Skin epidermis (tissue), 12 donors: ENCODE results near the gene HS3ST6.
"Not testable (repeated sequence)": the region's sequence is repeated elsewhere in the genome, so short reads cannot be mapped to it uniquely, and the experiment has no call there.

Experiments
- H3K27ac ChIP-seq, 21 experiments: fragments of 200-600 bp; sonication (generic) in 11 of 21; one replicate each; pipeline ENCODE4 v1.5.0; 2020; ENCODE audit warnings: mild to moderate bottlenecking in 3 of 21, inconsistent platforms in 2 of 21, moderate library complexity in 2 of 21
- H3K4me3 ChIP-seq, 7 experiments: fragments of 200-600 bp; sonication (generic) in 2 of 7; one replicate each; pipeline ENCODE4 v1.5.0; 2020; ENCODE audit warnings: inconsistent platforms in 2 of 7, mild to moderate bottlenecking in 2 of 7, moderate library complexity in 1 of 7

The HS3ST6 gene

DNA sequence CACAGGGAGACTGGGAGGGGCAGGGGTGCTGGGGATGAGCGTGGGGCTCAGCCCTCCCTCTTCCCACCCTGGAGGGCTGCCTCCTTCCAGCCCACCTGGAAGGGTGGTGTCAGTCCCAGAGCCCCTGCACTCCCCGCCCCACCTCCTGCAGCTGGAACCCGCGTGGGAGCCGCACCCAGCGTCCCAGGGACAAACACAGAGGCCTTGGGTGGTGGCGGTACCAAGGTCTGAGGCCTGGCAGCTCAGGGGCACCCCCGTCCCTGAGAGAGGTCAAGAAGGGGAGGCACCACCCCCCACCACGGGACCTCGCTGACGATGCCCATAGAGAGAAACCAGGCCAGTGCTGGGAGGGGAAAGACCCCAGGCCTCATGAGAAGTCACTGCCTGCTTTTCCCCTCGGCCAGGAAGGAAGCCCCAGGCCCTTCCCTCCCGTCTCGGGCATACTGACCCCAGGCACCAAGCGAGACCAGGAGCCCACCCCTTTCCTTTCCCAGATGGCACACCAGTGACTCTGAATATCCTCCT lies 4.1 kb downstream of the HS3ST6 start:
- Histone ChIP-seq H3K27ac (peak overlapping the region in 13 of 21 experiments; percentile 33 to 80 (median 57)), H3K4me3 (no peak overlapping the region)

DNA sequence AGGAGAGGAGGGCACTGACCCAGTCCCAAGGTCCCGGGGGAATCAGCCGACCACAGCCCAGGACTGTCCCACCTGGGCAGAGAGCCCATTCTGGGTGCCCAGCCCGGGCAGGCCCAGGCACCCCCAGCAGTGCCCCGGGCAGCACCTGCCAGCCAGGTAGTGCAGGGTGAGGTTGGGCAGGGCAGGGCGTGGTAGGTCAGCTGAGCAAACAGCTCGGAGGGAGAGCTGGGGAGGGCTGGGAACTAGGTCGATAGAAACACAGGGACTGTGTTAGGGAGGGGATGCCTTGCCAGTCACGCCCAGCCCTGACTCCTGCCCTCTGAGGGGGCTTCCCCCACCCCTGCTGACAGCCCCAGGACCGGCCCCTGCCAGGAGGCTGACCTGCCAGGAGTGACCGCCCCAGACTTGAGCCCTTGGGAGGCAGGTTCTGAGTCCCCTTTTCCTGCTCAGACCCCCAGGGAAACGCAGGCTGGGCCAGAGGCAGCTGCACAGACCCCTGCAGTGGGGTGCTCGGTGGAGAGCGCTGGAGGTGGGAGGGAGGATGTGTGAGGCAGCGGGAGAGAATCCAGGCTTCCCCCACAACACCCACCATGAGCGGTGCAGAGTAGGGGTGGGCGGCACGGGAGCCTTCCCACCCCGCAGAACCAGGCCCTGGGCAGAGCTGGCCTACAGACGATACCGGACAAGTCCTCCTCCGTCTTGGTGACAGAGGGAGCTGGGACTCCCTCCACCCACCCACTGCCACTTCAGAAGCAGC lies 4.7 kb downstream of the HS3ST6 start:
- Histone ChIP-seq H3K27ac (peak overlapping the region in 13 of 21 experiments; percentile 33 to 80 (median 58)), H3K4me3 (no peak overlapping the region)

DNA sequence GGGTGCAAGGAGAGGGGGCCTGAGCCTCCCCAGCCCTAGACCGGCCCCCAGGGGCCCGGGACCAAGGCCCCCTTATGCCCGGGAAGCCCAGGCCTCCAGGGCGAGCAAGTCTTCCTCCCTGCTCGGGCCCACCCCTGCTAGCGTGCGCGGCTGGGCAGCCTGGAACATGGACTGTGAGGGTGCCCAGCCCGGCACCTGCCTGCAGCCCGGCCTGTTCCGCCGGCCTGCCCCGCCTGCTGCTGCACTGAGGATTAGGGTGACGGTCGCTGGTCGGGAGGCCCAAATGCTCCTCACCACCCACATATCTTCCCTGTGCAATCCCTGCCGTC lies 6.0 kb downstream of the HS3ST6 start:
- Histone ChIP-seq H3K4me3 (no peak overlapping the region), H3K27ac (peak overlapping the region in 3 of 21 experiments; percentile 21 to 42 (median 28))

DNA sequence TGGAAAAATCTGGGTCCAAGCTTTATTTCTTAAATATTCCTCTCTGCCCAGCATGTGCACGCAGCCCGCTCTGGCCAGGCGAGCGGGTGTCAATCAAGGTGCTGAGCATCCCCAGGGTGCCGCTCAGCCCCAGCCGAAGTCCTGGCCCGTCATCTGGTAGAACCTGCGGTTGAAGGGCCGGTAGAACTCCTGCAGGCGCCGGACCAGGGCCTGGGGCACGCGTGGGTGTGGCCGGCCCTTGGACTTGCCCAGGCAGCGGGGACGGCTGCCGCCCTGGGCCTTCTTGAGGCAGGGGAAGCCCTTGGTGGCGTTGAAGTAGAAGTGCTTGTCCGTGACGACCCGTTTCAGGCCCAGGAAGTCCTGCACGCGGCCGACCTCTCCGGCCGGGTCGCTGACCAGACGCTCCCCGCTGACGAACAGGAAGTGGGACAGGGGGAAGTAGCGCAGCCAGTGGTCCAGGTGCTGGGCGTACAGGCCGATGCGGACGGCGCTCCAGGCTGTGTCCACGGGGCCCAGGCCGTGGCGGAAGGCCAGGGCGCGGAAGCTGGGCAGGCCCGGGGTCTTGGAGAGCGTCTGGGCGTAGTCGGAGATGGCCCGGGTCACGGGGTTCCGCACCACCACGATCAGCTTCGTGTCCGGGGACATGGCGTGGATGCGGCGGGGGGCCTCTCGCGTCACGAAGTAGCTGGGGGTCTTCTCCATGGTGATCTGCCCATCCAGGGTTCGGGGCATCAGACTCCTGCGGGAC lies 6.6 kb downstream of the HS3ST6 start:
- Histone ChIP-seq H3K27ac (peak overlapping the region in 2 of 21 experiments; percentile 21 to 28), H3K4me3 (no peak overlapping the region)

DNA sequence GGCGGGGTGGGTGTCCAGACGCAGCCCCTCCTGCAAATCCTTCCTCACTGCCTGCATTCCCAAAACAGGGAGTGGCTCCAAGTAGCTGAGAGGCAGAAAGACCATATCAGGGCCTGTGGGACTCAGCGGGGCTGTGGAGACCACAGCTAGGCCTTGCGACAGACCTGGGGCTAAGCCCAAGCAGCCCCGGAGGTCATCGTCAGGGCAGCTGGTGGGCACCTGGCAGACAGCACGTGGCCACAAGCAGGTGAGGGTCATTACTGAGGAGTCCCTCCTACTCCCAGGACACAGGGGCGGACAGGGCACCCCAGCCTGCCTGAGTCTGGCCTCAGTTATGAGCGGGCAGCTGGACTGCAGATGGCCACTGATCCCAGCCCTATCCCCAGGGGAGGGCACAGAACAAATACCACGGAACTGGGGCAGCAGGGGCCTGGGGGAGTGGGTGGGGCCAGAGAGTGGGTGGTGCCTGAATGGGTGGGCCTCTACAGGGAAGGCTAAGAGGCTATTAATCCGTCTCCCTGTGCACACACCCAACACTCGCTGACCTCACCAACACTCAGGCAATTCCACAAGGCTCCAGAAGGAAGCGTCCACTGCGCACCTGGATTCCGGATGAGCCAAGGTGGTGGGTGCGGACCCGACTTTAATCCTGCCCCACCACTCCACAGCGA lies 8.5 kb downstream of the HS3ST6 start:
- peak overlapping the region in 6 of 21 experiments; percentile 6 to 55 (median 32) for H3K27ac ChIP-seq
- H3K4me3 ChIP-seq, result no peak overlapping the region

DNA sequence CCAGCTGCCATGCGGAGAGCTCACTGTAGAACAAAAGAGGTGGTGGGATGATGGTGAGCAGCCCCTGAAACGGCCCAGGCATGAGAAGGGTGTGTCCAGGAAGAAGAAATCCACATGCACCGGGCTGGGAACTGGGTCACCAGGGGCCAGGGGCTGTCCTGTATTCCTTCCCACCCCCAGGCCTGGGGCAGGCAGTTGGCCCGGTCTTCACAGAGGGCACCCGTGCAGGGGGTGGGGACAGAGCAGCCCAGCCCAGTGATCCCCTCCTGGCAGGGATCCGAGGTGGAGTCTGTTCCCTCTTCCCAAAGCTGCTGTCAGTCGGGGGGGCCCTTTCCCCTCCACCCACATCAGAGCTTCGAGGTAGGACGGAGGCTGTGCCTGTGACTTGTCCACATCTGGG lies 9.2 kb downstream of the HS3ST6 start:
- no peak overlapping the region for H3K4me3 ChIP-seq
- H3K27ac ChIP-seq, result peak overlapping the region in 4 of 21 experiments; percentile 6 to 55 (median 32)

DNA sequence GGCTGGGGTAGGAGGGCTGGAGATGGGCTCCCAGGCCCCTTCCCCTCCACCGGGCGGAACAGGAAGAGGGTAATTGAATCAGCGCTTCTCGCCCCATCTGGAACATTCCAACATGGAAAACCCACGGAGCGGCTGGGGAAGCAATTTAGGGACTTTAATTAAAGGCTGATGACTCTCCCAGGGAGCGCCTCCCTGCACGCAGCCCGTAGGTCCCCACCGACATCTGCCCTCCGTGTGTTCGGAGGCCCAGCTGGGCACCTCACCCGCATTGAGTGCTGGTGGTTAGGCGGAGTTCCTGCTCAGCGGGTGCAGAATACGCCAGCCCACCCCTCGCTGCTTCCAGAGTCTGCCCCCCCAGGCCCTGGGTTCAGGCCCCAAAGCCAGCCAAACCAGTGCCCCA lies 10.0 kb downstream of the HS3ST6 start:
- Histone ChIP-seq H3K4me3 (no peak overlapping the region), H3K27ac (peak overlapping the region in 3 of 21 experiments; percentile 4 to 47 (median 42))

DNA sequence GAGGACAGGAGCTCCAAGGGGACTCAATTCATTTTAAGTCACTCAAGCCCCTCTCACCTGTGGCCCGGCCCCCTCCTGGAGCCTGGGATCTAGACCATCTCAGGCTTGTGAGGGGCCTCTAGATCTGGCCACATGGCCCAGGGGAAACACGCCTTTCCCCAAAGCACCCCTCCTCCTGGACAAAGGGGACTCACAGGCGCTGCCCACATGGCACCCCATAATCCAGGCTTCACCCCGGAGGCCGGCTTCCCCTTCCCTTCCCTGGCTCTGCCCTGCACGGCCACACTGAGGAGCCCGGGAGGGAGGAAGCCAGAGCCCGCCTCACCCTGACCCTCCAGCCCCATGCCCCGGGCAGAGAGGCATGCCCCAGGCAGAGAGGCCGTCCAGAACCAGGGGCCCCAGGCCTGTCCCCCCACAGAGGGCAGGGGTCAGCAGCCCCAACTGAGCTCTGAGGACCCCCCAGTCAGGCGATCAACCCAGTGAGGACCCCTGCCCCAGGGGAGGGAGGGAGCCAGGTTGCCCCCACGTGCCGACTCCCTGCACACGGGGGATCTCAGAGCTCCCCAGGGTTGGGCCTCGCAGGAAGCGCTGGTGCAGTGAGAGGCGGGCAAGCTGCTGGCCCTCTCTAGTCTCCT lies 10.9 kb downstream of the HS3ST6 start:
- Histone ChIP-seq H3K27ac (peak overlapping the region in 3 of 21 experiments; percentile 25 to 47 (median 42)), H3K4me3 (no peak overlapping the region)

DNA sequence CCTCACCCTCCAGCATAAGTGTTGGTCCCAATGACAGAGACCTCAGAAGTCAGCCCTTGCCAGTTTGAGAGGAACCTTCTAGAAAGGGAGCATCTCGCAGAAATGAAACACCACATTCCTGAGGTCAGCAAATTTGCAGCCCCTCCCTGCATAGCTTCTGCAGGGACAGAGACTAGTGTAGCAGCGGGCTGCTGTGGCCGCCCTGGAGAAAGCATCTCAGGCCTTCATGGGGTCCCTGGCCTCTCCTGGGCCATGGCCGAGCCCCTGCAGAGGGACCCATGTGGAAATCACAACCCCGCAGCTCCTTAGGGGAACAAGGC lies 11.4 kb downstream of the HS3ST6 start:
- Histone ChIP-seq H3K4me3 (no peak overlapping the region), H3K27ac (peak overlapping the region in 2 of 21 experiments; percentile 12 to 42)

DNA sequence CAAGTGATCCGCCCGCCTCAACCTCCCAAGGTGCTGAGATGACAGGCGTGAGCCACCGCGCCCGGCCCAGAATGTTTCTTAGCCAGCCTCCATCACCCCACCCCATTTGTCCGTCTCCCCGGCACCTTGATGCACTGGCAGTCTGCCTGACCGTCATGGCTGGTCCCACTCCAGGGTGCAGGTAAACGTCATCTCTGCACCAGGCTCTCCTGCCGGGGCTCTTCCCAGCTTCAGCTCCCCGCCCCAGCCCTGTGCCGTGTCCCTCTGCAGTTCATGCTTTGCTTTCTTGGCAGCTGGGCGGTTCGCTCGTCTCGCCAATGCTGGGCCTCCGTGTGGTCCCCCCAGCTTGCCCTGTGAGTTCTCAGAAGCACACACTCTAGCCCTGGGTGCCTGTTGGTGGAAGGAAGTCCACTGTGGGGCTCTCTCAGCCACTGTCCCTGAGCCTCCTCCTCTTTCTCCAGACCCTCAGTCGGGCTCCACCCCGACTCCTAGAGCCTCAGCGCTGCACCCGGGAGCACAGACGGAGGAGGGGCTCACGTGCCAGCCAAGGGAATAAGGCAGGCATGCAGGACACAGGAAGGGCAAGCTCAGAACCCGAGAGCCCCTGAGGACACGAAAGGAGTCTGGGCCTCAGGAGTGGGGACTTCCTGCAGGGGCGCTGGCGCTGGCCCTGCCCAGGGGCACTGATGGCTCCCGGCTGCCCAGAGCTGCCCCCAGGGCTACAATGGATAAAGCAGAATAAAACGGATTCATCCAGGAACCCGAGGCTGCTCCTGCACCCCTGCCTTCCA lies 12.0 kb downstream of the HS3ST6 start:
- Histone ChIP-seq H3K27ac (peak overlapping the region in 2 of 21 experiments; percentile 12 to 42), H3K4me3 (no peak overlapping the region)

DNA sequence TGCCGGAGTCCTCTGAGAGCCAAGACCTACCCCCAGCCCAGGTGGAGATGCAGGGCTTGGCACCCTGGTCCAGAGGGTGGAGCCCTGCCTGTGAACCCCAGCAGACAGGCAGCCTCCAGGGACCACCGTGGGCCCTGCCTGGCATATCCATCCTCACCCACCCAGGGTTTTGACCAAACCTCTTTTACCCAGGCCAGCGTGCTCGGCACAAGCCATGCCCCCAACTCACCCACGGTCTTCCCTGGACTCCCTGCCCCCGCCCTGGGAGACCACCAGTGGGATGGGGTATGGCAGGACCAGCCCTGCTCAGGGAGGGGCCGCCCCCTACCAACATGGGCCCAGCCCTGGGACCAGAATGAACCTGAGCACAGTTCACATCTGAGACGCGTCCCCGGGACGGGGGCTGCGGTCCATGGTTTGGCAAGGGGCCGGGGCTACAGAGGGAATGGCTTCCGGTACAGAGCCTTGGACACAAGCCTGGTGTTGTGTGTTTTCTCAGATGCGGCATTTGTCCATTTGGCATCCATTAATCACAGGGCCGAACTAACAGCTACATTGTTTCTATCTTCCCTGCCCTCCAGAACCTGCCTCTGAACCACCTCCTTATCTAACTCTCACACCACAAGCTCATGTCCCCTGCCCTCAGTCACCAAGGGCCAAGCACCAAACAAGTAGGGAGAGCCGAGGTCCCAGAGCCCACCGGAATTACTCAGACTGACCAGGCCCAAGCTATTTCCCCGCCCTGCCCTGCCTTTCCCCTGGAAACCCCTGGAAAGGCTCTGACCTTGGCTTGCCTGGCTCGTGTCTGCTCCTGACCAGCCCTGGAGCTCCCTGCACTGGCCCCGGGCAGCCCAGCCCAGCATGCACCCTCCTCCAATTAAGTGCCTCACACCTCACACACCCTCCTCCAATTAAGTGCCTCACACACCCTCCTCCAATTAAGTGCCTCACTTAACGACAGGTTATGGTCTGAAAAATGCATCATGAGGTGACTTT lies 14.1 kb downstream of the HS3ST6 start:
- H3K27ac ChIP-seq, result no peak overlapping the region

DNA sequence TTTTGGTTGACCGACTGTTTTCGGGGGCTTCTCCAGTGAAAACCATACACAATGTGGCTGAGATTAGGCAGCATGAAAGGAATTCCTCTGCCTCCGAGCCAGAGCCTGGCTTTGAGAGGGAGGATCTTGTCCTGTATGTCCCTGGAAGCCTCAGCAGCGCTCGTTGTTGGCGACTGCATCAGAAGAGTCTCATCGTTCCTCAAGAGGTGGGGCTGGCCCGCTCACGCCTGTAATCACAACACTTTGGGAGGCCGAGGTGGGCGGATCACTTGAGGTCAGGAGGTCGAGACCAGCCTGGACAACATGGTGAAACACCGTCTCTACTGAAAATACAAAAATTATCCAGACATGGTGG lies 15.0 kb downstream of the HS3ST6 start:
- Histone ChIP-seq H3K27ac (no peak overlapping the region), H3K4me3 (no peak overlapping the region)

More for the DNA sequence above, 14.1 kb downstream of the HS3ST6 start:
- no peak overlapping the region for H3K4me3 ChIP-seq

DNA sequence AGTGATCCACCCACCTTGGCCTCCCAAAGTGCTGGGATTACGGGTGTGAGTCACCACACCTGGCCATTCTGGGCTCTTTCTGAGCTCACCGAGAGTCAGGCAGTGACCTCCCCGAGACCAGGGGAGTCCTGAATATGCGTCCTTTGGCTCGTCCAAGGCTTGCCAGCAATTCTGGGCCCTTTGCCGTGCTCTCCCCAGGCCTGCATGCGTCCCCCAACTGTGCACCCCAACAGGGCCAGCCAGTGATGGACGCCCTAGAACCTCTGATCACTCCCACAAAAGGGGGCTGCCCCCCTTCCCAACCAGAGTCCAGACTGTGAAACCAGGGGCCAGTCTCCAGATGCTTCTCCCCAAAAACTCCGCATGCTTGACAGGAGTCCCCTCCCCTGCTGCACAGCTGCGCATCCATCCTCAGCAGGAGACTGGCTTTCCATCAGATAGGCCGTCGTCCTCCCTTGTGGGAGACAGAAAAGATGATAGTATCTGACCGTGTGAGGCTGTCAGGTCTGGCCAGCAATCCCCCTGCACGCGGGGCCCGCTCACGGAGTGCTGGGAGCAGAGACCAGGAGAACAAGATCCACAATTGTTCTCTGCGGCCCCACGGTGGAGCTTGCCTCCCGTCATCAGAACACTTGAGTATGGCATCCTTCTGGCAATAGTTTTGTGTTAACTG lies 15.5 kb downstream of the HS3ST6 start:
- Histone ChIP-seq H3K27ac (no peak overlapping the region), H3K4me3 (no peak overlapping the region)

DNA sequence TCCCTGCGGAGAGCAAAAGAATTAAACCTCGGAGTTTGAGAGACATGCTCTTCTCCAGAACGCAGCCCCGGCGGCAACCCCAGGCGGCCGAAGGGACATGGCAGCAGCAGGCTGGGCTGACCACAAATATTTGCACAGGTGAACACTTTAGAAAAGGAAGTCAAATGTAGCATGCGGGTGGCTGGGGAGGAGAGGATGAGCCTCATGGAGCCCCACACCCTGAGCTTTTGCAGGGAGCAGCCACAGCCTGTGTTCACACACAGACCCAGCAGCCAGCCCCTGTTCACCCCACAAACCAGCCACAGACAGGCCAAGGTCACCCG lies 17.8 kb downstream of the HS3ST6 start:
- H3K27ac ChIP-seq, result no peak overlapping the region
- H3K4me3 ChIP-seq, result no peak overlapping the region

DNA sequence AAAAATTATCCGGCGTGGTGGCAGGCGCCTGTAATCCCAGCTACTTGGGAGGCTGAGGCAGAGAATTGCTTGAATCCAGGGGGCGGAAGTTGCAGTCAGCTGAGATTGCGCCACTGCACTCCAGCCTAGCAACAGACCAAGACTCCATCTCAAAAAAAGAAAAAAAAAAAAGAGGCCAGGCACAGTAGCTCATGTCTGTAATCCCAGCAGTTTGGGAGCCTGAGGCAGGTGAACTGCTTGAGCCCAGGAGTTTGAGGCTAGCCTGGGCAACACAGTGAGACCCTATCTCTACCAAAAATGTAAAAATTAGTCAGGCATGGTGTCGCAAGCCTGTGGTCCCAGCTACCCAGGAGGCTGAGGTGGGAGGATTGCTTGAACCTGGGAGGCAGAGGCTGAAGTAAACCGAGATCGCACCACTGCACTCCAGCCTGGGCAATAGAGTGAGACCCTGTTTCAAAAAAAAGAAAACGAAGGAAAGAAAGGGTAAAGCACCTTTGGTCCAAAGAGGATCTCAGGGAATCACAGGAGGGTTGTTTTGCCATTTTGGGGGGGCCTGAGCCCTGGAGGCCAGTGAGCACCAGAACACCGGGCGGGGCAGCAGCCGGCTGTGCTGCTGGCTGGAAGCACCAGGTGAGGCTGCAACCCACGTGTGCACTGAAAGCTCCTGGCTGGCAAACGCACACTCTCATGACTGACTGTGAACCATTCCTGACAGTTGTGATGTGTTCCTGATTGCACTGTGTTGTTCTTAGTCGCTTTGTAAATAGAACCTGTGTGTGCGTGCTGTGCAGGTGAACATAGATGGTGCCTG lies 18.4 kb downstream of the HS3ST6 start:
- H3K4me3 ChIP-seq, result no peak overlapping the region
- H3K27ac ChIP-seq, result no peak overlapping the region

DNA sequence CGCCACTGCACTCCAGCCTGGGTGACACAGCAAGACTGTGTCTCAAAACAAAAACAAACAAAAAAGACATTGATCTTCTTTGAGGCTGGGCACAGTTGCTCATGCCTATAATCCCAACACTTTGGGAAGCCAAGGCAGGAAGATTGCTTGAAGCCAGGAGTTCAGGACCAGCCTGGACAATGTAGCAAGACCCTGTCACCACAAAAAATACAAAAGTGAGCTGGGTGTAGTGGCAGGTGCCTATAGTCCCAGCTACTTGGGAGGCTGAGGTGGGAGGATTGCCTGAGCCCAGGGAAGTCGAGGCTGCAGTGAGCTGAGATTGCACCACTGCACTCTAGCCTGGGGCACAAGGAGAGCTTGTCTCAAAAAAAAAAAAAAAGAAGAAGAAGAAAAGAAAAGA lies 20.5 kb downstream of the HS3ST6 start:
- not testable (repeated sequence) for H3K27ac ChIP-seq, H3K4me3 ChIP-seq
